HL-60/S4 treated with retinoic acid at 250 ng/mL for 4 days and 3 days (cell line): Measurements from ENCODE around the gene IGSF10.

Experiments used
- in situ Hi-C: fragments of 300-500 bp; cut with MboI; formaldehyde crosslinking; loops from 2 replicates; pipeline ENCODE4 v1.7.0; 2022; ENCODE audit warnings: low sequenced_read_pairs

The IGSF10 gene

DNA sequence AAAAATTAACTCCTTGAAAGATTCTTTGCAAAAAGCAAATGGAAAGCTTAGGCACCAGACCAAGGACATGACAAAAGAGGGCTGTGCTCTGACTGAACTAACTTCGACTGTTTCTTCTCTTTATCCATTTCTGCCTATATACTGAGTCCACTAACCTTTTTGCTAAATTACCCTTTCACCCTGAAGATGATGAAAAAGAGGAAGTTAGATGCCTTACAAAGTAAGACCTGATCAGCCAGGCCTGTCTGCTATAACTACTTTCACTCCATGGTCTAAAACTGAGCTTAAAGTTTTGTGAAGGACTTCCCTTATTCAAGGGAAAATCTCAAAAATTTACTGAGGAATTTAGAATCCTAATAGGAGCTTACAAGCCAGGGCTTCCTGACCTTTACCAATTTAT is 6.2 kb upstream of the IGSF10 start:
- in situ Hi-C loops, result no loop called here

- in situ Hi-C loops, result no loop called here
Observed at GRCh38 chr3:151462991-151463390, 2.1 kb upstream of the IGSF10 start.

- in situ Hi-C loops, result no loop called here
Observed at GRCh38 chr3:151462278-151462780, 1.5 kb upstream of the IGSF10 start.

GRCh38 chr3:151460228-151460627 is 633 bp downstream of the IGSF10 start:
- in situ Hi-C loops, result no loop called here

GRCh38 chr3:151459358-151459757 is 1.5 kb downstream of the IGSF10 start:
- in situ Hi-C loops, result no loop called here

DNA sequence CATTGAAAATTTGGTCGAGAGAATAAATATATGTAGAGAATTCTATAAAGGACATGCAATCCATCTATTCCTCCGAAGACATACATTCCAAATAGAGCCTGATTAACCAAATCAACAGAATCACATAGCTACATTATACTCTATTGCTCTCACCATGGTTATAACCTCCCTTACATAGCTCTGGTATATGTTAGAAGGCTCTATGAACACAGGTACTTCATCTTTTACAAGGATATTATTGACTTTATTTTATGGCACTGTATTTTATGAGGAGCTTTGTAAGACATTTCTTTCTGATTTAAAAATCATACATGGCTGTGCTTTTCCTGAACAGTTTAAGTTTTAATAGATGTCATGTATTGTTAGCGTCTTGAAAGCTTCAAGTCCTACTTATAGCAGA is 4.8 kb downstream of the IGSF10 start:
- in situ Hi-C loops, result no loop called here

GRCh38 chr3:151452841-151453240 is 8.0 kb downstream of the IGSF10 start:
- in situ Hi-C loops, result no loop called here

GRCh38 chr3:151452368-151452767 is 8.5 kb downstream of the IGSF10 start:
- in situ Hi-C loops, result no loop called here

- in situ Hi-C loops, result loop anchor here (25.0 kb wide), 3 partner anchors 391 to 1116 kb away; no protein-coding TSS in a partner anchor
Observed at GRCh38 chr3:151446002-151446340, 14.9 kb downstream of the IGSF10 start.

DNA sequence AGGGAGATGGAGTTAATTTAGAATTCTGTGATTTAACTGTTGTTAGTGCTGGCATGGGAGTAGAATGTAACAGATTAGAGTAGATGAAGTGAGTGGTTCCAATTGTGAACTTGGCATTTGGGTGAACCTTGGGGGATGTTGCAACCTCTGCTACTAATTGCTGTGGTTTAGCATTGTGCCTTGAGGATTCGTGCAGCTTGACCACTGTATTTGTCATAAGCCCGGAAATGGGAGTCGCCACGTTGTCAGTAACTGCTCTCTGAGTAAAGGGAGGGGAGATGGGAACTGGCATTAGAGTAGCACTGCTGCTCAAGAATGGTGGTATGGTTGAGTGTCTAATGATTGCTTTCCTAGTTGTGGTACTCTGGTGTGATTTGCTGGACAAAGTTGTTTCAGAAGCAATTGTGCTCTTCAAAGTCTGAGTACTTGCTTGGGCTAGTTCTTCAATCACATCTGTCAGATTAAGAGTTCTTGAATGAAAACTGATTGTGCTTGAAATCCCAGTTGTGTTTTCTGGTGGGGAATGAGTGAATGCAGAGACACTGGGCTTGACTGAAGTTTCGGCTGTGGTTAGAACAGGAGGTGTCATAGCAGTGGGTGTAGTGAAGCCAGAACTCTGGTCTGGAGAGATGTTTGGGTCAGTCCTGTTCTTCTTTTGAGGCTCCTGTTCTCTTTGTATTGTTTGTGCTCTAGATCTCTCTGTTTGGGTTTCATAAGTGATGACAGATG is 15.4 kb downstream of the IGSF10 start:
- in situ Hi-C loops, result loop anchor here (25.0 kb wide), 3 partner anchors 392 to 1117 kb away; no protein-coding TSS in a partner anchor

DNA sequence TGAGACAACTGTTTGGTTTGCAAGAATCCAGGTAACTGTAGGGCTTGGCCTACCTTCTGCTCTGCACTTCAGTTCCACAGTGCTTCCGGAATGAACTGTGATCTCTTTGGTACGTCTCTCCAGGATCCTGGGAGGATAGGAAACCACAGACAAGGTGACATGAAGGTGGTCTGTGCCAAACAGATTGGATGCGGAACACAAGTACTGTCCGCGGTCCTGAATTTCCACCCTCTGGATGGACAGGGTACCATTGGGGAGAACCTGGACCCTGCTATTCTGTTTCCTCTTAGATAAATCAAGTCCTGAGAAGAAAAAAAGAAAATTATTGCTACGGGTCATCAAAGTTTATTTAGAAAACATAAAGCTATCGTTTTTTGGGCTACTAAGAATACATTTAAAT is 17.3 kb downstream of the IGSF10 start:
- in situ Hi-C loops, result loop anchor here (25.0 kb wide), 3 partner anchors 394 to 1119 kb away; no protein-coding TSS in a partner anchor

- in situ Hi-C loops, result loop anchor here (25.0 kb wide), 3 partner anchors 396 to 1121 kb away; no protein-coding TSS in a partner anchor
Observed at GRCh38 chr3:151440940-151441339, 19.9 kb downstream of the IGSF10 start.

GRCh38 chr3:151439652-151440125 is 21.2 kb downstream of the IGSF10 start:
- in situ Hi-C loops, result loop anchor here (25.0 kb wide), 3 partner anchors 398 to 1123 kb away; no protein-coding TSS in a partner anchor

- in situ Hi-C loops, result loop anchor here (25.0 kb wide), 3 partner anchors 399 to 1124 kb away; no protein-coding TSS in a partner anchor
Observed at GRCh38 chr3:151437906-151438305, 23.0 kb downstream of the IGSF10 start.

- in situ Hi-C loops, result loop anchor here (25.0 kb wide), 3 partner anchors 400 to 1125 kb away; no protein-coding TSS in a partner anchor
Observed at GRCh38 chr3:151436675-151437446, 24.0 kb downstream of the IGSF10 start.

DNA sequence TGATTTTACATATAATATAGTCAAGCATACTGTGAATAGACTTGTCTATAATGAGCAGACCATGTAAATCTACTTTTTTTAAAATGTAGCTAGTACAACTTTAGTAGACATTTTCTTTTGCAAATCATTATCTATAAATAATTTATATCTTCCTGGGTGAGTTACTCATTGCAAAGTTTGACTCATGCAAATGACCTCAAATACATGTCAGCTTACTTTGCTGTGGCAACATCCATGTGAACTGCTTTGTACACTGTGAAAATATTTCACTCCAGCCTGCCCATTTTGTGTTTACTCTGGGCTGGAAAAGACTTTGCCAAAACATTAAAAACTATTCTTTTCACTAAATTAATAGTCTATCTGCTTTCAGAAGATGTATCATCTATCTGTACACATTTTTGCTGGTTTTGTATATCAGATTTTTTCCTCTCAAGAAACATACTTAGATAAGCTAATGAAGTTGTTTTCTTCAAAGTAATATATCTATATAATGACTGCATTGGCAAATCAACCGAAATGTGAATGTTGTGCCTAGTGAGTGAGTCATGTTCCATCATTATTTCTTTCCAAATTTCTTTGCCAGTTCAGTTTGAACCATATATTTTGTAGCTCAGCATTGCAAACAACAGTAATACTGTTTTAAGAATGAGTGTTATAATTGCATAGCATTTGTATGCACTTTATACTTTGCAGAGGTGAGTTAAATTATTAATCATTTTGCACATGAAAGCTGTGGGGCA is 26.5 kb downstream of the IGSF10 start:
- in situ Hi-C loops, result loop anchor here (25.0 kb wide), 3 partner anchors 403 to 1128 kb away; no protein-coding TSS in a partner anchor

GRCh38 chr3:151432616-151433372 is 28.1 kb downstream of the IGSF10 start:
- in situ Hi-C loops, result loop anchor here (25.0 kb wide), 3 partner anchors 405 to 1130 kb away; no protein-coding TSS in a partner anchor

GRCh38 chr3:151431940-151432339 is 28.9 kb downstream of the IGSF10 start:
- in situ Hi-C loops, result loop anchor here (25.0 kb wide), 3 partner anchors 405 to 1130 kb away; no protein-coding TSS in a partner anchor

DNA sequence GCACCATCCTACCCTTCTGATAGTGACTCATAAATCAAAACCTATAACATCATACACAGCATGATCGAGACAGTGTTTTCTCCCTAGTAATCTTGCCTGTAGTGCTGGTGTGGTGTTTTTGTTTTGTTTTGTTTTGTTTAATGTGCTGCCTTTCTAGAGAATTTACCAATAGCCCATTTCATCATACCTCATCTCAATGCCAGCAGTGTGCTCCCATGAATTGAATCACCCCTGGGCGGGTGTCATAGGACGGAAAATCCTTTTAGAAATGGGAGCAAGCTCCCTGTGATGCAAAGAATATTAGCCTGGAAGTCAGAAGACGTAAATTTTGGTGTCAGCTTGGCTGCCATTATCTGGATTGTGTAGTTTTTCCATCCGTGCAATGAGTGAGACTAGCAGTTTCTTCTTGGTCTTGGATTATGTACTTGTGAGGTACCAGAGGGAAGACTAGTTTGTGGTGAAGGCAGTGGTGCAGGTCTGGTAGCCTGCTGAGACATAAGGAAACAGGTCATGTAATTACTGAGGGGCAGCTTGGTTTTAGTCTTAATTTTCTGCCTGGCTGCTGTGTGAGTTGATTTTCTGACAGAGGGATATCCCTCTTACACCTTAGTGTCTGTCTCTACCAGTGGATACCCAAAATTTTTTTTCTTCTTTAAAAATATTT is 29.9 kb downstream of the IGSF10 start:
- in situ Hi-C loops, result loop anchor here (25.0 kb wide), 3 partner anchors 406 to 1131 kb away; no protein-coding TSS in a partner anchor
